Chondrocyte (in vitro differentiated cells): ENCODE results near the gene DNAL1. TPM values are rescaled to one million over a fixed set of nuclear protein-coding genes. Genes with fewer than 3 reads are reported as not detected.
A peak's percentile ranks its signal among the peaks of the same experiment; 100 is the strongest.

Source experiments
- DNase-seq: peaks from one replicate; pipeline ENCODE4 v3.0.0; 2021; ENCODE audit warnings: mixed read lengths, low spot score
- H3K27ac Mint-ChIP-seq: one replicate; pipeline ENCODE4 v1.8.0; 2021; ENCODE audit warnings: mild to moderate bottlenecking, moderate library complexity, mixed read lengths; ENCODE audit not compliant: unreplicated experiment
- H3K27me3 Mint-ChIP-seq: 2 replicates; pipeline ENCODE4 v1.8.0; 2021; ENCODE audit warnings: low read depth, mixed read lengths
- H3K36me3 Mint-ChIP-seq: 2 replicates; pipeline ENCODE4 v1.8.0; 2021; ENCODE audit warnings: low read depth, mixed read lengths
- H3K4me1 Mint-ChIP-seq: 2 replicates; pipeline ENCODE4 v1.8.0; 2021; ENCODE audit warnings: low read depth, mild to moderate bottlenecking, mixed read lengths
- H3K4me3 Mint-ChIP-seq: one replicate; pipeline ENCODE4 v1.8.0; 2021; ENCODE audit warnings: mild to moderate bottlenecking, moderate library complexity, mixed read lengths; ENCODE audit not compliant: unreplicated experiment
- H3K9me3 Mint-ChIP-seq: 2 replicates; pipeline ENCODE4 v1.8.0; 2021; ENCODE audit warnings: low read depth, mixed read lengths
- CTCF ChIP-seq: fragments of 200-600 bp; sonication (generic); IDR thresholded peaks from 2 replicates; pipeline ENCODE4 v1.5.0; 2021; ENCODE audit warnings: antibody characterized with exemption, mild to moderate bottlenecking, moderate library complexity
- total RNA-seq: library from RNA; stranded (reverse); gene quantifications from 3 replicates; pipeline ENCODE4 v1.2.1, GENCODE V29; 2021

The DNAL1 gene
- total RNA-seq, 1 donor from 2014 or later: 15.2 TPM

GRCh38 chr14:73741386-73741875, 96.6 kb downstream of the DNAL1 start:
- DNase-seq: no peak
- Mint-ChIP-seq H3K4me1 (peaks cover 65% of the 10 kb centered on the region), H3K36me3 (peaks cover 5% of the 10 kb centered on the region), H3K27ac (peak overlapping the region; percentile 91), H3K9me3 (no peaks in the 10 kb centered on the region), H3K27me3 (no peaks in the 10 kb centered on the region), H3K4me3 (peak overlapping the region; percentile 57)
- no peak for TF ChIP-seq CTCF

- TF ChIP-seq CTCF: peak; percentile 14
- Mint-ChIP-seq H3K9me3 (no peaks in the 10 kb centered on the region), H3K4me3 (peak overlapping the region; percentile 57), H3K4me1 (peaks cover 70% of the 10 kb centered on the region), H3K27me3 (no peaks in the 10 kb centered on the region), H3K36me3 (peaks cover 2% of the 10 kb centered on the region), H3K27ac (peak overlapping the region; percentile 91)
- DNase-seq: no peak
Measured at GRCh38 chr14:73741876-73742519, 97.2 kb downstream of the DNAL1 start.

- peak overlapping the region; percentile 86 for H3K27ac Mint-ChIP-seq
- no peak overlapping the region for H3K4me3 Mint-ChIP-seq
Measured at GRCh38 chr14:73742520-73743238, 97.9 kb downstream of the DNAL1 start.

GRCh38 chr14:73743431-73743931, 98.7 kb downstream of the DNAL1 start:
- no peak for DNase-seq
- Mint-ChIP-seq H3K9me3 (no peaks in the 10 kb centered on the region), H3K4me1 (peaks cover 82% of the 10 kb centered on the region), H3K27ac (peak overlapping the region; percentile 86), H3K27me3 (no peaks in the 10 kb centered on the region), H3K4me3 (no peak overlapping the region), H3K36me3 (no peaks in the 10 kb centered on the region)
- no peak for TF ChIP-seq CTCF

More at GRCh38 chr14:73742520-73743238, 97.9 kb downstream of the DNAL1 start:
- Mint-ChIP-seq H3K27me3 (no peaks in the 10 kb centered on the region), H3K4me1 (peaks cover 74% of the 10 kb centered on the region), H3K36me3 (no peaks in the 10 kb centered on the region), H3K9me3 (no peaks in the 10 kb centered on the region)
- no peak for DNase-seq
- no peak for TF ChIP-seq CTCF

GRCh38 chr14:73744175-73744867, 99.5 kb downstream of the DNAL1 start:
- H3K9me3 Mint-ChIP-seq: no peaks in the 10 kb centered on the region
- H3K4me3 Mint-ChIP-seq: no peak overlapping the region
- H3K4me1 Mint-ChIP-seq: peaks cover 90% of the 10 kb centered on the region
- H3K27me3 Mint-ChIP-seq: no peaks in the 10 kb centered on the region
- H3K27ac Mint-ChIP-seq: peak overlapping the region; percentile 86
- no peak for DNase-seq
- no peaks in the 10 kb centered on the region for H3K36me3 Mint-ChIP-seq
- no peak for TF ChIP-seq CTCF
